ENCODE results near the gene TARS2.

Gene TARS2

DNA sequence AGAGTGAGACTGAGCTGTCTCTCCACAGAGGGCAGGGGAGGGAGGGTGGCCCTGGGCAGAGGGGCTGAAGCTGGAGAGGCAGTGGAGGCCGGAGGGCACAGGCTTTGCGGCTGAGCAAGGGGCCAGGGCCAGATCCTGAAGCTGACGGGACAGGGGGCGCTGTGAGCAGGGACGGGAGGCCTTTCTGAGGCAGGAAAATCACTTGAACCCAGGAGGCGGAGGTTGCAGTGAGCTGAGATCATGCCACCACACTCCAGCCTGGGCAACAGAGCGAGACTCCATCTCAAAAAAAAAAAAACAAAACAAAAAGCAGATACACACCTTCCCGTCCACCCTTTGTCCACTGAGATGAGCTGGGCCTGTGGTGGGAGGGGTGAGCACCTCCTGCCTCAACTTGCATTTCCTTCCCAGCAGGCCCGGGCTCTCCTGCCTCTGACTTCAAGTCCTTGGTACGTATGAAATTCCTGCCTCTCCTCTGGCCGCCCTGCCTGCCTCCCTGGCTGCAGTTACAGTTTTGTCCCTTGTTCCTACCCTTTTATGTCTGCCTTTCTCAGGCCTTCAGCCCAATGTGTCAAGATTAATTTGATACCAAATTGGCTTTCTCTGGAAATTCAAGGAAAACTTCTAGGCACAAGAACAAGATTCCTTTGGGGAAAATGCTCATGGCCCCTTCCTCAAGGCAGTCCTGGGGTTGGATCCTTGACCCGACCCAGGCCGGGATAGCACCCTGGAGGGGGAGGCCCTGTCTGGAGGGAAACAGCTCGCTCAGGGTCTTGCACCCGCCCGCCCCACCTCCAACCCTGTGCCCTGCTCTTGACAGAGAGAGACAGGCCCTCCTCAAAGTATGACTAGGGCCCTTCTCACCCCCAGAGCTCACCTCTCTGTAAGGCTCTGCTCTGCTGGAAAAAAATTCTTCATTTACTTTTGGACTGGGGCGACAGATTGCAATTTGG is 50.8 kb downstream of the TARS2 start:
- DNase-seq (ENCODE audit: low read depth in 2 of 2), result no peak

GRCh38 chr1:150543500-150544143 is 56.4 kb downstream of the TARS2 start:
- DNase-seq (ENCODE audit: low read depth in 2 of 2), result no peak

- DNase-seq (ENCODE audit: low read depth in 2 of 2), result no peak
Measured at GRCh38 chr1:150544204-150544603, 57.0 kb downstream of the TARS2 start.

GRCh38 chr1:150545486-150546032 is 58.3 kb downstream of the TARS2 start:
- no peak for DNase-seq (ENCODE audit: low read depth in 2 of 2)

- no peak for DNase-seq (ENCODE audit: low read depth in 2 of 2)
Measured at GRCh38 chr1:150546294-150546937, 59.2 kb downstream of the TARS2 start.

- no peak for DNase-seq (ENCODE audit: low read depth in 2 of 2)
Measured at GRCh38 chr1:150548324-150548631, 61.1 kb downstream of the TARS2 start.

GRCh38 chr1:150548632-150549495 is 61.6 kb downstream of the TARS2 start, which contains the start of gene ADAMTSL4:
TSS of gene ADAMTSL4 (plus strand) at chr1:150549408. CDS start at chr1:150552289, 2,881 bp downstream.
- DNase-seq (ENCODE audit: low read depth in 2 of 2), result no peak

GRCh38 chr1:150549496-150550221 is 62.4 kb downstream of the TARS2 start:
- no peak for DNase-seq (ENCODE audit: low read depth in 2 of 2)

- no peak for DNase-seq (ENCODE audit: low read depth in 2 of 2)
Measured at GRCh38 chr1:150550222-150551050, 63.2 kb downstream of the TARS2 start.

DNA sequence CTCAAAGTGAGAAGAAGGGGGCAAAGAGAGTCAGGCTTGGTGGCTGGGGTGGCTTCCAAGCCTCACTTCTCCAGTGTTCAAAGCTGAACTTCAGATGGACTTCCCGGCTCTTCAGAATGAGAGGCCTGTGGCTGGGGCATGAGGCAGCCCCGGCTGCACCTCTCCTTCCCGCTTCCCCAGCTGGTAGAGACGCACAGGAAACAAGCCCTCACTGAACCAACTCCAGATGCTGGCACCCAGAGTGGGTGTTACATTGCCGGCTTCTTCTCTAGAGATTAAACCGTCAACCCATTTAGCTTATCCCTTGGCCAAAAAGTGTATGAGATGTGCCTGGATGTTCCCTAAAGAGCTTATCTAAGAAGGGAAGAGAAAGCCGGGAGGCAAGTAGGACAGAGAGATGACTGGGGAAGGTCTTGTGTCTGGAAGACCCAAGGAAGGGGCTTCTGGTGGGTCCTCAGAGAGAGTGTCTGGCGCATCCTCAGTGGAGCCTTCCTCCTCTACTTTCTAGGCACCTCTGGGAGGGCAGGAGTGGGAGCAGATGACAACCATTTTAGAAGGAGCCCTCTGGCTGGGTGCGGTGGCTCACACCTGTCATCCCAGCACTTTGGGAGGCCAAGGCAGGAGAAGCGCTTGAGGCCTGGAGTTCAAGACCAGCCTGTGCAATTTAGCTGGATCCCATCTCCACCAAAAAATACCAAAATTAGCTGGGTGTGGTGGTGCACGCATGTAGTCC is 64.0 kb downstream of the TARS2 start:
- DNase-seq (ENCODE audit: low read depth in 2 of 2), result no peak

DNA sequence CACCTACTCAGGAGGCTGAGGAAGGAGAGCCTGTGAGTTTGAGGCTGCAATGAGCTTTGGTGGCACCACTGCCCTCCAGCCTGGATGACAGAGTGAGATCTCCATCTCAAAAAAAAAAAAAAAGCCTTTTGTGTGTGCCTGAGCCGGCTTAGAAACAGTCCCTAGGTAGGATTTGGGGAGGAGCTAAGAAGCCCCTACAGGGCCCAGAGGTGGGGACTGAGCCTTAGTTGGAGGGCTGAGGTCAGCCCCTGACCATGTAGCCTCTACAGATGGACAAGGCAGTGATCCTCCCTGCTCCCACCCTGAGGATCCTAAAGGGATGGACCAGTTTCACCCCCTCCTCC is 64.5 kb downstream of the TARS2 start:
- no peak for DNase-seq (ENCODE audit: low read depth in 2 of 2)

- no peak for DNase-seq (ENCODE audit: low read depth in 2 of 2)
Measured at GRCh38 chr1:150552128-150552910, 65.1 kb downstream of the TARS2 start.

GRCh38 chr1:150552911-150553289 is 65.7 kb downstream of the TARS2 start:
- DNase-seq (ENCODE audit: low read depth in 2 of 2), result no peak

GRCh38 chr1:150553392-150554085 is 66.3 kb downstream of the TARS2 start:
- no peak for DNase-seq (ENCODE audit: low read depth in 2 of 2)

DNA sequence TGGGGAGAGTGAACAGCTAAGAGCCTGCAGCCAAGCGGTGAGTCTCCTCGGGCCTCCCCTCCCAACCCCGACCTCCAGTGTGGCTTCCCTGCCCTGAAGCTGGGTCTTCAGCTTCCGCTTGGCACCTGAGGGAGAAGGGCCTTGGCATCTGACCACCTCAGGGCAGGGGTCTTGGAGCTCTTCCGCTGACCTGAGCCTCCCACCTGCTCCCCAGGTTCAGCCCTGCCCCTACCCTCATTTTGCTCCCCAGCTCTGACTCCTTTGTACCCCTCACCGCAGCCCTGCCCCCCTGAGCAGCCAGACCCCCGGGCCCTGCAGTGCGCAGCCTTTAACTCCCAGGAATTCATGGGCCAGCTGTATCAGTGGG is 66.8 kb downstream of the TARS2 start:
- DNase-seq (ENCODE audit: low read depth in 2 of 2), result no peak

DNA sequence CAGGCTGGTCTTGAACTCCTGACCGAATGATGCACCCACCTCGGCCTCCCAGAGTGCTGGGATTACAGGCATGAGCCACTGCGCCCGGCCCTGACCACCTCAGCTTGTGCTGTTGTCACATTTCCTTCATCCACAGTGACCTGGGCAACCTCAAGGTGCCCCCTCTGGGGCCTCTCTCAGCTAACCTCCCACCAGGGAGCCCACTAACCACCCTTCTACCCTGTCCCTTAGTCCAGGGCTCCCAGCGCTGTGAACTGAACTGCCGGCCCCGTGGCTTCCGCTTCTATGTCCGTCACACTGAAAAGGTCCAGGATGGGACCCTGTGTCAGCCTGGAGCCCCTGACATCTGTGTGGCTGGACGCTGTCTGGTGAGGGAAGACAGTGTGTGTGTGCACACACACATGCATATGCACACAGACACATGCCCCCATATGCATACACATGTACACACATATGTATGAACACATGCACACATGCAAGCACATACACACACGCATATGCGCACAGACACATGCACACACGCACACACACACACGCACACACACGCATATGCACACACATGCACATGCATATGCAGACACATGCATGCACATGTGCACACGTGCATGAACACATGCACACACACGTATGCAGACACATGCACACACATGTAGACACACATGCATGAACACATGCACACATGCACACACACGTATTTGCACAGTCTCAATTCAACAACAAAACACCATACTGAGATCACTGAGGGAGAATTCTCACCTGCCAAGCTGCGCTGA is 68.2 kb downstream of the TARS2 start:
- DNase-seq (ENCODE audit: low read depth in 2 of 2), result no peak

Measured in stimulated activated CD8-positive, alpha-beta memory T cell treated with anti-CD3 and anti-CD28 coated beads, Interleukin-7, amount 100 ng/mL, for 4 hours (primary cell).